ENCODE measurements around the gene EHD1.

EHD1 gene

GRCh38 chr11:64892411-64892831, 14.0 kb upstream of the EHD1 start:
- in situ Hi-C loops (cut with HindIII; ENCODE audit: low sequenced_read_pairs): loop anchor here (5.0 kb wide), 3 partner anchors 40 to 100 kb away; no protein-coding TSS in a partner anchor

GRCh38 chr11:64891880-64892279, 13.5 kb upstream of the EHD1 start:
- in situ Hi-C loops (cut with HindIII; ENCODE audit: low sequenced_read_pairs): loop anchor here (5.0 kb wide), 3 partner anchors 40 to 100 kb away; no protein-coding TSS in a partner anchor

- in situ Hi-C loops (cut with HindIII; ENCODE audit: low sequenced_read_pairs): loop anchor here (5.0 kb wide), 3 partner anchors 41 to 99 kb away; no protein-coding TSS in a partner anchor
These were observed 12.9 kb upstream of the EHD1 start for GRCh38 chr11:64891215-64891848.

- in situ Hi-C loops (cut with HindIII; ENCODE audit: low sequenced_read_pairs): loop anchor here (5.0 kb wide), 3 partner anchors 42 to 98 kb away; no protein-coding TSS in a partner anchor
These were observed 12.1 kb upstream of the EHD1 start for GRCh38 chr11:64890522-64890939.

GRCh38 chr11:64888729-64889511, 10.5 kb upstream of the EHD1 start:
- in situ Hi-C loops (cut with HindIII; ENCODE audit: low sequenced_read_pairs): no loop called here

GRCh38 chr11:64888406-64888728, 9.9 kb upstream of the EHD1 start:
- in situ Hi-C loops (cut with HindIII; ENCODE audit: low sequenced_read_pairs): no loop called here

GRCh38 chr11:64887757-64888405, 9.5 kb upstream of the EHD1 start:
- in situ Hi-C loops (cut with HindIII; ENCODE audit: low sequenced_read_pairs): no loop called here

GRCh38 chr11:64887234-64887756, 8.9 kb upstream of the EHD1 start:
- in situ Hi-C loops (cut with HindIII; ENCODE audit: low sequenced_read_pairs): no loop called here

- in situ Hi-C loops (cut with HindIII; ENCODE audit: low sequenced_read_pairs): no loop called here
These were observed 7.2 kb upstream of the EHD1 start for GRCh38 chr11:64885367-64886286.

- in situ Hi-C loops (cut with HindIII; ENCODE audit: low sequenced_read_pairs): no loop called here
These were observed 5.6 kb upstream of the EHD1 start for GRCh38 chr11:64884019-64884418.

- in situ Hi-C loops (cut with HindIII; ENCODE audit: low sequenced_read_pairs): no loop called here
These were observed 5.2 kb upstream of the EHD1 start for GRCh38 chr11:64883575-64883974.

GRCh38 chr11:64882243-64882642, 3.8 kb upstream of the EHD1 start:
- in situ Hi-C loops (cut with HindIII; ENCODE audit: low sequenced_read_pairs): no loop called here

- in situ Hi-C loops (cut with HindIII; ENCODE audit: low sequenced_read_pairs): no loop called here
These were observed 3.1 kb upstream of the EHD1 start for GRCh38 chr11:64881476-64881875.

- in situ Hi-C loops (cut with HindIII; ENCODE audit: low sequenced_read_pairs): no loop called here
These were observed 2.0 kb upstream of the EHD1 start for GRCh38 chr11:64880240-64881001.

- in situ Hi-C loops (cut with HindIII; ENCODE audit: low sequenced_read_pairs): no loop called here
These were observed 951 bp upstream of the EHD1 start for GRCh38 chr11:64879244-64879900.

- in situ Hi-C loops (cut with HindIII; ENCODE audit: low sequenced_read_pairs): no loop called here
These were observed 263 bp downstream of the EHD1 start for GRCh38 chr11:64878223-64878493.

GRCh38 chr11:64877390-64878222, 815 bp downstream of the EHD1 start:
- in situ Hi-C loops (cut with HindIII; ENCODE audit: low sequenced_read_pairs): no loop called here

- in situ Hi-C loops (cut with HindIII; ENCODE audit: low sequenced_read_pairs): no loop called here
These were observed 1.5 kb downstream of the EHD1 start for GRCh38 chr11:64876835-64877341.

All from endothelial cell of hepatic sinusoid (primary cell).